GM21381 (cell line): ENCODE results near the gene IQSEC1.
"Not testable (repeated sequence)": the region's sequence is repeated elsewhere in the genome, so short reads cannot be mapped to it uniquely, and the experiment has no call there.

Experiments
- ATAC-seq: cut with Tn5 transposase; IDR thresholded peaks from one replicate; pipeline ENCODE4 v1.9.1; 2021; ENCODE audit warnings: mild to moderate bottlenecking, moderate library complexity; ENCODE audit not compliant: unreplicated experiment

The IQSEC1 gene

DNA sequence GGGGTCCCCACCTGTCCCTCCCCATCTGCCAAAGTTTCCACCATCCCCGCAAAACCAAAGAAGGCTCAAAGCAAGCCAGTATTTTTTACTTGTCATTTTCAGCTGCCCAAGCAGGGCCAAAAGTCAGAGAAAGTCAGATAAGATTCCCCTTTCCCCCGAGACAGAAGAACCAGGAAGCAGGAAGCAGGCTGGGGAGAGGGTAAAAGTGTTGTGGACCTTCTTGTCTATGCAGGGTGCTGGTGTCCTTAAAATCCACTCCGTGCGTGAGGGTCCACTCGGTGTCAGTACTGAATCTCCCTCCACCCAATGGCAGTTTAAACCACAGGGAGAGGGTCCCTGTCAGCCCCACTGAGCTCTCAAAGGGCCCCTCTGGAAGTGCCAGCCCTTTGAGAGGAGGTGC lies 211.6 kb downstream of the IQSEC1 start:
- no peak for ATAC-seq

DNA sequence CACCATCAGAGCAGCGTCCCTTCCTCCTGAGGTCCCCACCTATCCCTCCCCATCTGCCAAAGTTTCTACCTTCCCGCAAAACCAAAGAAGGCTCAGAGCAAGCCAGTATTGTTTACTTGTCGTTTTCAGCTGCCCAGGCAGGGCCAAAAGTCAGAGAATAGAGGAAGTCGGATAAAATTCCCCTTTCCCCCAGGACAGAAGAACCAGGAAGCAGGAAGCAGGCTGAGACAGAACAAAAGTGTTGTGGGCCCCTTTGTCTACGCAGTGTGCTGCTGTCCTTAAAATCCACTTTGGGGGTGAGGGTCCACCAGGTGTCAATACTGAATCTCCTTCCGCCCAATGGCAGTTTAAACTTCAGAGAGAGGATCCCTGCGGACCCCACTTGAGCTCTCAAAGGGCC lies 213.4 kb downstream of the IQSEC1 start:
- ATAC-seq, result no peak

DNA sequence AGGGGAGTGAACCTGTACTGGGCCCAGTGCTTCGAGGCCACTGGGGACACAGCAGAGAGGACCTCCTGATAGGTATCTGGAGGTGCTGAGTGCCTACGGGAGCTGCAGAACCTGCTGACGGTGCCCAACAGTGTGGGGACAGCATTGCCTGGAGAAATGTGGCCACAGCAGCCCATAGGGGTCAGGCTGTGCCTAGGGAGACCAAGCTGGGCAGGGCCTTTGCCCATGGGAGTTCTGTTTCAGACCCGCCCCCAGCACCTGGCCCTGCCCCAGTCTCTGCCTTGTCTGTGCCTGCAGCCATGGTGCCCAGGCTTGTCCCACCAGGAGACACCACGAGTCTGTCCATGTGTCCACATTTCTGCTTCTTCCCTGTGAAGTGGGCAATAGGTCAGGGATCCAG lies 216.6 kb downstream of the IQSEC1 start:
- no peak for ATAC-seq

DNA sequence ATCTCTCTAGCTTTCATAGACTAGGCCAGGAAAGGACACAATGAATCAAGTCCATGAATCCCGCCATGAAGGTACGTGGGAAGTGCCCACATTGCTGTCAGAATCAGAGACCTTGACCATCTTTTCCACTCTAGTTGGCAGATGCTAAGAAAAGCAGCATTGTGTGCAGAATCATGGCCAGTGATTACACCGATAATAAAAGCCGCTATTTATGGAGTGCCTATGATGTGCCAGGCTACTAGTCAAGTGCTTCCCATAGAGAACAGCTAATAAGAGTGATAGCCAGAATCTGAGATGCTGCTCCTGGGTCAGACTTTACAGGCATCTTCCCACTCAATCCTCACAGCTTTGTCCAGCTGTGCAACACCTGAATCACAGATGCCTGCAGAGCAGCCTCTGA lies 218.7 kb downstream of the IQSEC1 start:
- ATAC-seq, result no peak

DNA sequence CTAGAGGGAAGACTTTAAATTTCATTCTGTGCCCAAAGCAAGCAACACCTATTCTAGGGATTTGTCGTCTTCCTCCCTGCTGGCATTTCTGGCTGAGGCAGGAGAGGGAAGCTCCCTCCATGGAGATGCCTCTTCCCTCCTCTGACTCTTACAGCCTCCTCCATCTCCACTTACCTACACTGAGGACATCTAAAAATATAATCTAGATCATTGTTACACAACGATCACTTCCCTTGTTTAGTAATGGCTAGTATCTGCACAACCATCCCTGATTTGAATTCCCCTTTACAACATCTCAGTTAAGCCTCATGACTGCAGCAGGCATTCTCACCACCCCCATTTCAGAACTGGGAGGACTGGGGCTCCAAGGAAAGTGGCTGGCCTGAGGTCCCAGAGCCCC lies 219.4 kb downstream of the IQSEC1 start:
- not testable (repeated sequence) for ATAC-seq

DNA sequence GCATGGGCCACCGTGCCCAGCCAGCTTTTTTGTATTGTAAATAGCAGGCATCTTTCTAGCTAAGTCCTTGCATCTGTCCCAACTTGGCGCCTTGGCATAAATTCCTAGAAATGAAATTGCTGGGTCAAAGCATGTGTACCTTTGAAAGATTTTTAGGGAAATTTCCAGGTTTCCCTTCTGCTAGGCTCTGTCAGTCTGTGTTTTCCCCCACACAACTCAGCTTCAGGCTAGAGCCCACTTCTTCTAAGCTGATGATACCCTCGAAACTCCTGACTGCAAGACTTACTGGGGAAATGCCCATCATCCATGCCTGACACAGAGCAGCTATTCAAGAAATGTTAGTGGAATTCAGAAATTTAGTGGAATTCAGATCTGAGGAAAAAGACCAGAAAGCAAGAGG lies 221.0 kb downstream of the IQSEC1 start:
- no peak for ATAC-seq
